Endothelial cell of umbilical vein (primary cell): ENCODE measurements around the gene SDHB. TPM values are rescaled to one million over a fixed set of nuclear protein-coding genes. Genes with fewer than 3 reads are reported as not detected.

Experiments used
- BruUV-seq: library from RNA; stranded (reverse); fragments of 400-500 nt; replicated peaks from 2 replicates; lab custom pipeline; 2021; lab: Mats Ljungman, UMichigan
- CTCF ChIA-PET: fragments of 300-600, 350-600 bp; sonication (Branson Sonifier 250); formaldehyde crosslinking; loops from one replicate; lab custom pipeline; 2021; ENCODE audit warnings: antibody characterized with exemption, inconsistent platforms; lab: Charles Lee
- POLR2A ChIA-PET: fragments of 300-600, 350-600 bp; sonication (Branson Sonifier 250); formaldehyde crosslinking; loops from one replicate; lab custom pipeline; 2021; ENCODE audit warnings: antibody characterized with exemption, inconsistent platforms; lab: Charles Lee
- DNase-seq: peaks from one replicate; pipeline ENCODE4 v3.0.0-alpha.2; 2011; ENCODE audit warnings: low read depth, low spot score
- FAIRE-seq: peaks from 2 replicates; lab custom pipeline; 2011; peaks lifted over from hg19 to GRCh38; lab: Jason Lieb, UNC
- H2AFZ ChIP-seq: 2 replicates; pipeline ENCODE4 v1.6.0; 2012; ENCODE audit warnings: low read depth, low read length, control low read depth, inconsistent platforms
- H3K27ac ChIP-seq: 2 replicates; pipeline ENCODE4 v1.5.1; 2011; ENCODE audit warnings: low read depth, mild to moderate bottlenecking, control low read depth, low read length, moderate library complexity; ENCODE audit not compliant: insufficient read depth
- H3K27me3 ChIP-seq, 2 experiments: 2 replicates each; pipeline versions ENCODE4 v1.6.0 to v1.6.1; 2011; ENCODE audit warnings: low read length in 2 of 2, mixed read lengths in 1 of 2; ENCODE audit not compliant: control insufficient read depth in 2 of 2, insufficient read depth in 2 of 2
- H3K36me3 ChIP-seq, 2 experiments: 2 replicates in 1 of 2; 3 replicates in 1 of 2; pipeline ENCODE4 v1.5.1; 2011; ENCODE audit warnings: low read length in 2 of 2, mild to moderate bottlenecking in 1 of 2, moderate library complexity in 1 of 2; ENCODE audit not compliant: control insufficient read depth in 2 of 2, insufficient read depth in 2 of 2; ENCODE audit errors: extremely low read depth in 1 of 2
- H3K4me1 ChIP-seq: 3 replicates; pipeline ENCODE4 v1.5.1; 2011; ENCODE audit warnings: mild to moderate bottlenecking, low read length; ENCODE audit not compliant: control insufficient read depth, insufficient read depth; ENCODE audit errors: extremely low read depth
- H3K4me2 ChIP-seq: 2 replicates; pipeline ENCODE4 v1.6.1; 2011; ENCODE audit warnings: low read length, control low read depth, mixed read lengths; ENCODE audit not compliant: insufficient read depth
- H3K4me3 ChIP-seq, 3 experiments: fragments of 200-600 bp in 1 of 3; sonication (generic), shearing (Covaris generic) in 1 of 3; replicated peaks in 1 of 3; 2 replicates each; pipeline ENCODE4 v1.5.1; 2011 to 2016; ENCODE audit warnings: control low read depth in 3 of 3, low read length in 3 of 3, mild to moderate bottlenecking in 2 of 3, inconsistent platforms in 1 of 3, low read depth in 1 of 3, moderate library complexity in 1 of 3; ENCODE audit not compliant: insufficient read depth in 1 of 3
- H3K79me2 ChIP-seq: 2 replicates; pipeline ENCODE4 v1.6.0; 2012; ENCODE audit warnings: low read length, inconsistent platforms; ENCODE audit not compliant: control insufficient read depth, insufficient read depth
- H3K9ac ChIP-seq: replicated peaks from 2 replicates; pipeline ENCODE3; 2011; ENCODE audit warnings: low read length, control low read depth; ENCODE audit not compliant: insufficient read depth; ENCODE audit errors: extremely low read depth
- H3K9me1 ChIP-seq: replicated peaks from 3 replicates; pipeline ENCODE4 v1.6.0; 2011; ENCODE audit warnings: mild to moderate bottlenecking, low read length; ENCODE audit not compliant: control insufficient read depth, insufficient read depth; ENCODE audit errors: extremely low read depth
- H3K9me3 ChIP-seq: replicated peaks from 2 replicates; pipeline ENCODE4 v1.5.1; 2012; ENCODE audit warnings: low read length, inconsistent platforms; ENCODE audit not compliant: control insufficient read depth, insufficient read depth
- H4K20me1 ChIP-seq: replicated peaks from 2 replicates; pipeline ENCODE3; 2011; ENCODE audit warnings: mild to moderate bottlenecking, low read length; ENCODE audit not compliant: control insufficient read depth, insufficient read depth; ENCODE audit errors: extremely low read depth
- EZH2 ChIP-seq: IDR thresholded peaks from 2 replicates; pipeline ENCODE4 v1.6.1; 2012; ENCODE audit warnings: borderline replicate concordance, low read depth, mild to moderate bottlenecking, moderate library complexity, low read length, inconsistent platforms; ENCODE audit not compliant: severe bottlenecking
- FOS ChIP-seq: IDR thresholded peaks from 2 replicates; pipeline ENCODE4 v1.6.1; 2011; ENCODE audit warnings: mild to moderate bottlenecking, low read length, moderate library complexity, borderline replicate concordance; ENCODE audit not compliant: insufficient read depth
- GATA2 ChIP-seq: IDR thresholded peaks from 2 replicates; pipeline ENCODE4 v1.7.0; 2011; ENCODE audit warnings: low read depth, mild to moderate bottlenecking, moderate library complexity, mixed read lengths, low read length; ENCODE audit not compliant: insufficient read length, insufficient read depth
- JUN ChIP-seq: IDR thresholded peaks from 2 replicates; pipeline ENCODE4 v1.6.1; 2011; ENCODE audit warnings: borderline replicate concordance, low read depth; ENCODE audit not compliant: insufficient read length, insufficient read depth
- MYC ChIP-seq: IDR thresholded peaks from one replicate; pipeline ENCODE4 v1.6.1; 2011; ENCODE audit warnings: mild to moderate bottlenecking, low read depth, low read length
- POLR2A ChIP-seq: IDR thresholded peaks from 2 replicates; pipeline ENCODE4 v1.6.1; 2012; ENCODE audit warnings: low read depth, mild to moderate bottlenecking, control low read depth, low read length
- POLR2AphosphoS5 ChIP-seq: IDR thresholded peaks from 2 replicates; pipeline ENCODE4 v1.6.1; 2012; ENCODE audit warnings: low read depth, mild to moderate bottlenecking, control low read depth, low read length, moderate library complexity; ENCODE audit not compliant: insufficient read depth
- dilution Hi-C: fragments of 300-500 bp; cut with MboI; formaldehyde crosslinking; loops from one replicate; pipeline ENCODE4 v1.15.0; 2019; ENCODE audit warnings: low sequenced_read_pairs; ENCODE audit not compliant: extremely low pct_ligation_motif_present
- intact Hi-C: fragments of 100-400 bp; cut with micrococcal nuclease; formaldehyde crosslinking; loops from one replicate; pipeline ENCODE4 v1.10.0; 2022
- polyA plus RNA-seq, 4 experiments: library from polyadenylated mRNA; depleted of rRNA in 3 of 4; stranded (reverse) in 3 of 4; unstranded in 1 of 4; fragments of >200 nt; gene quantifications; 2 replicates each; pipeline versions ENCODE4 v1.2.1 to v1.2.3, GENCODE V29; 2011 to 2012; ENCODE audit warnings: missing spikeins in 1 of 4
- total RNA-seq: library from RNA; stranded (reverse); gene quantifications from 2 replicates; pipeline ENCODE4 v1.2.3, GENCODE V29; 2021
- TF ChIP-seq, protein P1 (sequence below), 2 donors: IDR thresholded peaks; 1 replicate in 1 of 2; 2 replicates in 1 of 2; pipeline ENCODE4 v1.5.1; 2011; ENCODE audit warnings: low read length in 2 of 2, mild to moderate bottlenecking in 2 of 2, moderate library complexity in 2 of 2, control low read depth in 1 of 2, inconsistent platforms in 1 of 2, low read depth in 1 of 2; ENCODE audit not compliant: insufficient read depth in 1 of 2; ENCODE audit errors: extremely low read depth in 1 of 2
- TF ChIP-seq, protein P2 (sequence below): IDR thresholded peaks from 2 replicates; pipeline ENCODE4 v1.6.1; 2011; ENCODE audit not compliant: insufficient read depth, insufficient read length

The SDHB gene
- total and polyA plus RNA-seq, 2 donors (not counting 3 experiments of a cell fraction or from before 2014, with no cell fraction given), result 96.2 to 98.1 TPM

DNA sequence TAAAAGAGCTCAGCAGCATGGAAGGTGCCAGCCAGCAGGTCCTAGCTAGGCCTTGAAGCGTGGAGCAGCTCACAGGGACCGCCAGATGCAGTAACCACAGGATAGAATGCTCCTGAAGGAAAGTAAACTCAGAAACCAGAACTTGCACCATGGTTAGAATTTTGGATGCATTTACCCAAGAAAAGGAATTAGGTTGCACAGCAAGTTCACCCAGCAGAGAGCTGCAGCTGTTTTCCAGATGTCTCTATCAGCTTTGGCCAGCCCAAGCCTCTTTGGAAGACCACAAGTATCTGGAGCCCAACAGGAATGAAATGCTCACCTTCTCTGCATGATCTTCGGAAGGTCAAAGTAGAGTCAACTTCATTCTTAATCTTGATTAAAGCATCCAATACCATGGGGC lies 21.1 kb downstream of the SDHB start:
- TF ChIP-seq POLR2A (no peak), JUN (no peak), MYC (no peak), FOS (no peak), POLR2AphosphoS5 (no peak), GATA2 (no peak), EZH2 (no peak)
- TF ChIP-seq, protein P1, sequence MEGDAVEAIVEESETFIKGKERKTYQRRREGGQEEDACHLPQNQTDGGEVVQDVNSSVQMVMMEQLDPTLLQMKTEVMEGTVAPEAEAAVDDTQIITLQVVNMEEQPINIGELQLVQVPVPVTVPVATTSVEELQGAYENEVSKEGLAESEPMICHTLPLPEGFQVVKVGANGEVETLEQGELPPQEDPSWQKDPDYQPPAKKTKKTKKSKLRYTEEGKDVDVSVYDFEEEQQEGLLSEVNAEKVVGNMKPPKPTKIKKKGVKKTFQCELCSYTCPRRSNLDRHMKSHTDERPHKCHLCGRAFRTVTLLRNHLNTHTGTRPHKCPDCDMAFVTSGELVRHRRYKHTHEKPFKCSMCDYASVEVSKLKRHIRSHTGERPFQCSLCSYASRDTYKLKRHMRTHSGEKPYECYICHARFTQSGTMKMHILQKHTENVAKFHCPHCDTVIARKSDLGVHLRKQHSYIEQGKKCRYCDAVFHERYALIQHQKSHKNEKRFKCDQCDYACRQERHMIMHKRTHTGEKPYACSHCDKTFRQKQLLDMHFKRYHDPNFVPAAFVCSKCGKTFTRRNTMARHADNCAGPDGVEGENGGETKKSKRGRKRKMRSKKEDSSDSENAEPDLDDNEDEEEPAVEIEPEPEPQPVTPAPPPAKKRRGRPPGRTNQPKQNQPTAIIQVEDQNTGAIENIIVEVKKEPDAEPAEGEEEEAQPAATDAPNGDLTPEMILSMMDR (IDR thresholded peaks at IDR 0.05; ENCODE audit: extremely low read depth in 1 of 2, insufficient read depth in 1 of 2, low read depth in 1 of 2, low read length in 2 of 2), result no peak
- TF ChIP-seq, protein P2, sequence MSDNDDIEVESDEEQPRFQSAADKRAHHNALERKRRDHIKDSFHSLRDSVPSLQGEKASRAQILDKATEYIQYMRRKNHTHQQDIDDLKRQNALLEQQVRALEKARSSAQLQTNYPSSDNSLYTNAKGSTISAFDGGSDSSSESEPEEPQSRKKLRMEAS, result no peak
- BruUV-seq, result no TSS peak
- H3K79me2 ChIP-seq, result peaks cover 4% of the 10 kb centered on the region
- ChIA-PET CTCF (interaction anchor here (0.8 to 1.2 kb wide), 3 partner anchors 13 to 99 kb away, joined by 3 read pairs; no protein-coding TSS in a partner anchor), POLR2A (no interaction called here)
- H2AFZ ChIP-seq, result no peak overlapping the region
- DNase-seq (no peak), FAIRE-seq (no peak)
- no peaks in the 10 kb centered on the region for H3K9me1 ChIP-seq
- dilution Hi-C loops (no loop called here), intact Hi-C loops (no loop called here)
- H3K9me3 ChIP-seq, result no peaks in the 10 kb centered on the region
- H3K4me1 ChIP-seq, result no peaks in the 10 kb centered on the region
- no peaks in the 10 kb centered on the region for H3K27me3 ChIP-seq
- H3K9ac ChIP-seq, result no peak overlapping the region
- H3K27ac ChIP-seq, result no peak overlapping the region
- H4K20me1 ChIP-seq, result no peaks in the 10 kb centered on the region
- H3K4me2 ChIP-seq, result no peak overlapping the region
- peaks cover 8 to 14% of the 10 kb centered on the region in 2 experiments for H3K36me3 ChIP-seq
- no peak overlapping the region for H3K4me3 ChIP-seq
